Measurements from ENCODE around the gene ZNF17. TPM values are rescaled to one million over a fixed set of nuclear protein-coding genes. Genes with fewer than 3 reads are reported as not detected.

Gene ZNF17
- 6.1 to 12.3 TPM (median 6.9 TPM) in 3 replicates for total RNA-seq
- long read RNA-seq, partial matches to known transcripts, result 0 of 5 reads
- long read RNA-seq, other reads (novel, unspliced or antisense), result 0 of 5 reads

DNA sequence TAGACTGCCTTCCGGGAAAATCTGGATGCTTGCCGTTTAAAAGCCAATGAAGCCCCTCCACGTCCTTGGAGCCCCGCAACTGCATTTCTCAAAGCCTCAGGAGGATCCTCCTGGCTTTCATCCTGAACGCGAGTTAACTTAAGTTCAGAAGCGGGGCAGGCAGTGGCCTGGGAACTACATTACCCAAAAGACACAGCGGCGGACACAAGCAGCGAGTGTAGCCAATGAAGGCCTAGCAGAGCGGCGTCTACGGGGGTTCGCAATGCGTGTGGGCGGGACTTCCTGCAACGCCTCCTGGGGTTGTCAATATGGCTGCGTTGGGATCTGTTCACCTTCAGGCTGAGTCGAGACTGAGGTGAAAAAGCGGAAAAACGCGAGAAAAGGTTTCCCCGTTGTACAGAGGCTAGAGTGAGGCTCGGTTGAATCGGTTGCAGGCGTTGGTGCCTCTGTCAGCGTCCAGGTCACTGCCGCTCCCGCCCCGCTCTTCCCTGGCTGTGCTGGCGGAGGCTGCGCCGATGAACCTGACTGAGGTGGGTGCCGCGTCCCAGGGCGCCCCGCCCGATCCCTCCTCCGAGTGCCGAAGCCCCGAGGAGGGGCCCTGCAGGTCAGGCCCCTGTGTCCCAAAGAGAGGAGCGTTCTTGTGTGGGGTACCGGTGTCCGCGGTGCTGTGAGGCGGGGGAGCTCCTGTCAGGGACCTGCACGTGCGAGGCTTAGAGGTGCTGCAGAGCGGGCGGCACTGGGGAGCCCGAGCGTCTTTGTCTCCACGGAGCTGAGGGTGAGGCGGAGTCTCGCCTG, at the start of gene ZNF17:
Gene ZNF17, plus strand, starts transcription at position 285 of the 795 bp plus-strand sequence. CDS start 2,455 bp downstream, outside the sequence.
- Mint-ChIP-seq H3K4me3 (ENCODE audit: unreplicated experiment) (peak within 1 kb of the TSS; percentile 87), H3K36me3 (ENCODE audit: low read depth) (peaks cover 14% of the 10 kb centered on the region), H3K4me1 (ENCODE audit: low read depth) (peaks cover 19% of the 10 kb centered on the region), H3K27ac (ENCODE audit: unreplicated experiment) (peak within 1 kb of the TSS; percentile 83), H3K9me3 (ENCODE audit: low read depth) (peaks cover 3% of the 10 kb centered on the region), H3K27me3 (ENCODE audit: low read depth) (no peaks in the 10 kb centered on the region)
- TF ChIP-seq, protein P1, sequence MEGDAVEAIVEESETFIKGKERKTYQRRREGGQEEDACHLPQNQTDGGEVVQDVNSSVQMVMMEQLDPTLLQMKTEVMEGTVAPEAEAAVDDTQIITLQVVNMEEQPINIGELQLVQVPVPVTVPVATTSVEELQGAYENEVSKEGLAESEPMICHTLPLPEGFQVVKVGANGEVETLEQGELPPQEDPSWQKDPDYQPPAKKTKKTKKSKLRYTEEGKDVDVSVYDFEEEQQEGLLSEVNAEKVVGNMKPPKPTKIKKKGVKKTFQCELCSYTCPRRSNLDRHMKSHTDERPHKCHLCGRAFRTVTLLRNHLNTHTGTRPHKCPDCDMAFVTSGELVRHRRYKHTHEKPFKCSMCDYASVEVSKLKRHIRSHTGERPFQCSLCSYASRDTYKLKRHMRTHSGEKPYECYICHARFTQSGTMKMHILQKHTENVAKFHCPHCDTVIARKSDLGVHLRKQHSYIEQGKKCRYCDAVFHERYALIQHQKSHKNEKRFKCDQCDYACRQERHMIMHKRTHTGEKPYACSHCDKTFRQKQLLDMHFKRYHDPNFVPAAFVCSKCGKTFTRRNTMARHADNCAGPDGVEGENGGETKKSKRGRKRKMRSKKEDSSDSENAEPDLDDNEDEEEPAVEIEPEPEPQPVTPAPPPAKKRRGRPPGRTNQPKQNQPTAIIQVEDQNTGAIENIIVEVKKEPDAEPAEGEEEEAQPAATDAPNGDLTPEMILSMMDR (IDR thresholded peaks at IDR 0.05), result no peak
- DNase-seq (ENCODE audit: low spot score), result peak; percentile 97

GRCh38 chr19:57362419-57362818, 48.5 kb upstream of the ZNF17 start:
- H3K27me3 Mint-ChIP-seq (ENCODE audit: low read depth), result no peaks in the 10 kb centered on the region
- H3K4me3 Mint-ChIP-seq (ENCODE audit: unreplicated experiment), result peak overlapping the region; percentile 98
- H3K27ac Mint-ChIP-seq (ENCODE audit: unreplicated experiment), result peak overlapping the region; percentile 99
- DNase-seq (ENCODE audit: low spot score), result no peak
- peaks cover 12% of the 10 kb centered on the region for H3K36me3 Mint-ChIP-seq (ENCODE audit: low read depth)
- peaks cover 7% of the 10 kb centered on the region for H3K9me3 Mint-ChIP-seq (ENCODE audit: low read depth)
- TF ChIP-seq, protein P1 (IDR thresholded peaks at IDR 0.05), result no peak
- peaks cover 19% of the 10 kb centered on the region for H3K4me1 Mint-ChIP-seq (ENCODE audit: low read depth)

GRCh38 chr19:57362997-57363687, 47.8 kb upstream of the ZNF17 start, which contains the start of the genes TRAPPC2B and ZNF547:
TSS of gene TRAPPC2B (plus strand) at chr19:57363551. CDS start at chr19:57364834, 1,283 bp downstream.
TSS of gene ZNF547 (plus strand) at chr19:57363551. CDS start at chr19:57368556, 5,005 bp downstream.
- Mint-ChIP-seq H3K4me1 (ENCODE audit: low read depth) (peaks cover 19% of the 10 kb centered on the region), H3K27me3 (ENCODE audit: low read depth) (no peaks in the 10 kb centered on the region), H3K27ac (ENCODE audit: unreplicated experiment) (peak within 1 kb of the TSS; percentile 99), H3K4me3 (ENCODE audit: unreplicated experiment) (peak within 1 kb of the TSS; percentile 98), H3K9me3 (ENCODE audit: low read depth) (peaks cover 6% of the 10 kb centered on the region), H3K36me3 (ENCODE audit: low read depth) (peaks cover 8% of the 10 kb centered on the region)
- DNase-seq (ENCODE audit: low spot score), result peak; percentile 99
- TF ChIP-seq, protein P1 (IDR thresholded peaks at IDR 0.05), result no peak

GRCh38 chr19:57363688-57364181, 47.2 kb upstream of the ZNF17 start:
- Mint-ChIP-seq H3K27me3 (ENCODE audit: low read depth) (no peaks in the 10 kb centered on the region), H3K27ac (ENCODE audit: unreplicated experiment) (peak overlapping the region; percentile 99), H3K36me3 (ENCODE audit: low read depth) (peaks cover 7% of the 10 kb centered on the region), H3K4me1 (ENCODE audit: low read depth) (peaks cover 19% of the 10 kb centered on the region), H3K9me3 (ENCODE audit: low read depth) (peaks cover 4% of the 10 kb centered on the region), H3K4me3 (ENCODE audit: unreplicated experiment) (peak overlapping the region; percentile 98)
- TF ChIP-seq, protein P1 (IDR thresholded peaks at IDR 0.05), result no peak
- no peak for DNase-seq (ENCODE audit: low spot score)

GRCh38 chr19:57366776-57367175, 44.2 kb upstream of the ZNF17 start:
- Mint-ChIP-seq H3K27ac (ENCODE audit: unreplicated experiment) (no peak overlapping the region), H3K27me3 (ENCODE audit: low read depth) (no peaks in the 10 kb centered on the region), H3K4me1 (ENCODE audit: low read depth) (peaks cover 19% of the 10 kb centered on the region), H3K9me3 (ENCODE audit: low read depth) (no peaks in the 10 kb centered on the region), H3K36me3 (ENCODE audit: low read depth) (peaks cover 25% of the 10 kb centered on the region), H3K4me3 (ENCODE audit: unreplicated experiment) (no peak overlapping the region)
- TF ChIP-seq, protein P1 (IDR thresholded peaks at IDR 0.05), result no peak
- no peak for DNase-seq (ENCODE audit: low spot score)

All from chondrocyte (in vitro differentiated cells).